GM12891 (cell line): ENCODE data around the gene TP53BP2.

ENCODE experiments used
- POLR2A ChIP-seq: IDR thresholded peaks from 2 replicates; pipeline ENCODE4 v1.6.1; 2011; ENCODE audit warnings: low read depth, low read length, control low read depth
- POLR2AphosphoS5 ChIP-seq: IDR thresholded peaks from 2 replicates; pipeline ENCODE4 v1.6.1; 2011; ENCODE audit warnings: low read depth, low read length, control low read depth

DNA sequence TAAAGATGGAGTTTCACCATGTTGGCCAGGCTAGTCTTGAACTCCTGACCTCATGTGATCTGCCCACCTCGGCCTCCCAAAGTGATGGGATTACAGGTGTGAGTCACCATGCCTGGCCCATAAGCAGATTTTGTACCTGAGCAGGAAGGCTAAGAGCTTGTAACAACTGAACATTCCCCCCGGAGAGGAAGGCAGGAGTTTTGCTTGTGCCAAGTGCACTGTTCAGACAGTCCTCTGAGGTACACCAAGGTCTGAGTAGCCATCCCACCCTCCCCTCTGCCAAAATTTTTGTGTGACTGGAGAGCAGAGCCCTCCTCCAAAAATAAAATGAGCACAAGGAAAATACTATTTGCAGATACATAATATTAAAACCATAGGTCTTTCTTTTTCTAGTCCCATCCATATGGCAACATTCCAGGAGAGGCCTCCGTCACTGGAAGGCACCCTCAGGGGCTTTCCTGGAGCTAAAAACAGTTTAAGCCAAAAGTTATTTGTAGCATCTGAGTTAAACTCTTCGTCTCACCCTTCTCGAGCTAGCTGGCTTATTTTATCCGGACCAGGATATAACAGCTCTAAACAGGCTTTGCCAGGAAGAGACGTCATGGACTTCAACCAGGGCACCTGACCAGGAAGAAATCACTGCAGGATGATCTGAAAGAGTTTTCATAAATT is 106.2 kb downstream of the TP53BP2 start:
- no peak for TF ChIP-seq POLR2AphosphoS5
- TF ChIP-seq POLR2A = no peak
